Limb (tissue), 2 donors: ENCODE measurements around the gene RNF222.
"Not testable (repeated sequence)": the region's sequence is repeated elsewhere in the genome, so short reads cannot be mapped to it uniquely, and the experiment has no call there.

Source experiments
- DNase-seq, 2 donors: peaks; one replicate each; pipeline ENCODE4 v3.0.0-alpha.2; 2016; ENCODE audit errors: extremely low spot score in 2 of 2

The RNF222 gene

GRCh38 chr17:8412089-8412488 lies 14.5 kb upstream of the RNF222 start:
- DNase-seq, result no peak

DNA sequence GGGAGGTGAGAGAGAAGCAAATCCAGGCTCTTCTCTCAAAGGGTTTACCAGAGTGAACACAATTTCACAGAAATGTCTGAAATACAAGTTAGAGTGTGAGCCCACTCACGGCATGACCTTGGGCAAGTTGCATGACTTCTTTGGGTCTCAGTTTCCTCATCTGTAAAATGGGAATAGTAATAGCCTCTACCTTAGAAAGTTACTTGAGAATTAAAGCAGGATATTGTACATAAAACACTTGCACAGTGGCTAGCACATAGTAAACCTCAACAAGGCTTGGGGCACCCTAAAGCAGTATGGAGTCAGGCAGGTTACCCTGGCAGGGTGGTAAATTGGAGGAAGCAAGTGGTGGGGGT lies 13.2 kb upstream of the RNF222 start:
- DNase-seq, result no peak

DNA sequence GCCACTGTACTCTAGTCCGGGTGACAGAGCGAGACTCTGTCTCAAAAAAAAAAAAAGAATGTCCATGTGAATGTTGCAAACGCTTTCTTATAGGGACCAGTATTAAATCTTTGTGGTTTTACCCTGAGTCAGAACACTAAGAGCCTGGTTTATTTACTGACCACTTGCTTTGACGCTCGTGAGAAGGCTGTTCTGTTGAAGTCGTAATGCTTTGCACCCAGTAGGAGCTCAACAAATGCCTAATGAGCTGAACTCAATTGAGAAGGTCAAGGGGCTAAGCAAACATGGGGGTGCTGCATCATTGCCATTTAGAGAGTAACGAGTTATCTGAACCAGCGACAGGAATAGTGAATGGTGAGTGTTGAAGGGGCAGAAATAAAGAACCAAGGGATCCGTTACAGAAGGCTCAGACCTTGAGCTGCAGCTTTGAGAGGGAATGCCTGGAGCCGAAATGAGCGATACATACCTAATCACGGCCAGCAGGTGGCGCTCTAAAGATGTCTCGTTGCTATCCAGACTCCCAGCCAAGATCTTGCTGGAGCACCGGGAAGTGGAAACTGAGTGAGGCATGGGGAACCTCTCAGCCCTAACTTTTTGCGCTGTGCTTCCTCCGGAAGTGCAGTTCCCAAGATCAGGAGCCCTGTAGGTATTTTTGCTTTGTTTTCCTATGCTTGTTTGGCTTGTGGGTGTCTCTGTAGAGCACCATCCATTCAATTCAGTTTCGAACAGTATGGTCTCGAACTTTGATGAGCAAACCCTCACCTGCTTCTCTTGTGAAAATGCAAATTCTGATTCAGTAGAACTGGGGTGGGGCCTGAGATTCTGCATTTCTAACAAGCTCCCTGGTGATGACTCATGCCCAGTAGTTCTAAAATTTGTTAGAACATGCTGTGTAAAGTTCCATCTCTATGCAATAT lies 12.6 kb upstream of the RNF222 start:
- DNase-seq, result peak; percentile 89 to 91

GRCh38 chr17:8408371-8408770 lies 10.7 kb upstream of the RNF222 start:
- DNase-seq, result no peak

GRCh38 chr17:8406174-8406573 lies 8.5 kb upstream of the RNF222 start:
- no peak for DNase-seq

- DNase-seq, result no peak
Measured at GRCh38 chr17:8405499-8406016, 7.9 kb upstream of the RNF222 start.

DNA sequence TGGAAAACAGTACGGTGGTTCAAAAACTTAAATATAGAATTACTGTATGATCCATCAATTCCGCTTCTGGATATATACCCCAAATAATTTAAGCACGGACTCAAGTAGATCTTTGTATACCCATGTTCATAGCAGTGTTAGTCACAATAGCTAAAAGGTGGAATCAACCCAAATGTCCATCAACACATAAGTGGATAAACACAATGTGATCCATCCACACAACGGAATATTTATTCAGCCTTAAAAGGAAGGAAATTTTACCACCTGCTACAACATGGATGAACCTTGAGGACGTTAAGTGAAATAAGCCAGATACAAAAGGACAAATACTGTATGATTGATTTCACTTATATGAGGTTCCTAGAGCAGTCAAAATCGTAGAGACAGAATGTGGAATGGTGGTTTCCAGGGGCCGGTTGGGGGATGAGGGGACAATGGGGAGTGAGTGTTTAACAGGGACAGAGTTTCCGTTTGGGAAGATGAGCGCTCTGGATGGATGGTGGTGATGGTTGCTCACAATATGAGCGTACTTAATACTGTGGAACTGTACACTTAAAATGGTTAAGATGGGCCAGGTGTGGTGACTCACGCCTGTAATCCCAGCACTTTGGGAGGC lies 5.4 kb upstream of the RNF222 start:
- DNase-seq, result no peak

DNA sequence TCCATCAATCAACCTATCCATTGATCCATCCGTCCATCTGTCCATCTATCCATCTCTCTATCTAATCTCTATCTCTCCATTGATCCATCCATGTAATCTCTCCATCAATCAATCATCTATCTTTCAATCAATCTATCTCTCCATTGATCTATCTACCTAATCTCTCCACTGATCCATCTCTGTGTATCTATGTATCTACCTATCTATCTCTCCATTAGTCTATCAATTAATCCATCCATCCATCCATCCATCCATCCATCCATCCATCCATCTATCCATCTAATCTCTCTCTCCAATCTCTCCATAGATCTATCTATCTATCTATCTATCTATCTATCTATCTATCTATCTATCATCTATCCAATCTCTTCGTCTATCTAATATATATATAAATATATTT lies 3.5 kb upstream of the RNF222 start:
- no peak for DNase-seq

DNA sequence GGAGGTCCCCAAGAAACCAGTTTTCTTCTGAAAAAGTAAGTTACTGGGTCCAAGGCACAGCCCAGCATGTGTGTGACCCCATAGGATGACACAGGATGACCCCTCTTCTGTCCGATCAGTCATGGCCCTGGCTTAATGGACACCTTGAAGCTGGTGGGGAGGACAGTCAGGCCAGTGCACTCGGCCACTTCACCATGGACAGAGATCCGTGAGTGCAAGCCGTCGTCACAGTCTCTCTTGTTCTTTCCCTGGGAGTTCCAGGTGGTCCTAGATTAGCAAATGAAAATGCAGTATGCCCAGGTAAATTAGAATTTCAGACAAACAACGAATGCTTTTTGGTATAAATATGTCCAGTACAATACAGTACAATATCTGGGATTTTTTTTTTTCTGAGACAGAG lies 1.4 kb upstream of the RNF222 start:
- DNase-seq, result no peak

DNA sequence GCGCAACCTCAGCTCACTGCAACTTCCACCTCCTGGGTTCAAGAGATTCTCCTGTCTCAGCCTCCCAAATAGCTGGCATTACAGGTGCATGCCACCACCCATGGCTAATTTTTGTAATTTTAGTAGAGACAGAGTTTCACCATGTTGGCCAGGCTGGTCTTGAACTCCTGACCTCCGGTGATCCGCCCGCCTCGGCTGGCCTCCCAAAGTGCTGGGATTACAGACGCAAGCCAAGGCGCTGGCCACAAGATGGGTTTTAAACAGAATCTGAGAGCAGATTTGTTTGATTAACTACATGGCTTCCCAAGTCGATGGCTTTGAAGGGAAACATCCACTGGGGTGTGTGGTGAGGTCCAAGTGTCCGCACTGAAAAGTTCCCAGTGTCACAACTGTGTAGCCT lies 3.1 kb downstream of the RNF222 start:
- not testable (repeated sequence) for DNase-seq

- no peak for DNase-seq
Measured at GRCh38 chr17:8393470-8394231, 4.0 kb downstream of the RNF222 start.

DNA sequence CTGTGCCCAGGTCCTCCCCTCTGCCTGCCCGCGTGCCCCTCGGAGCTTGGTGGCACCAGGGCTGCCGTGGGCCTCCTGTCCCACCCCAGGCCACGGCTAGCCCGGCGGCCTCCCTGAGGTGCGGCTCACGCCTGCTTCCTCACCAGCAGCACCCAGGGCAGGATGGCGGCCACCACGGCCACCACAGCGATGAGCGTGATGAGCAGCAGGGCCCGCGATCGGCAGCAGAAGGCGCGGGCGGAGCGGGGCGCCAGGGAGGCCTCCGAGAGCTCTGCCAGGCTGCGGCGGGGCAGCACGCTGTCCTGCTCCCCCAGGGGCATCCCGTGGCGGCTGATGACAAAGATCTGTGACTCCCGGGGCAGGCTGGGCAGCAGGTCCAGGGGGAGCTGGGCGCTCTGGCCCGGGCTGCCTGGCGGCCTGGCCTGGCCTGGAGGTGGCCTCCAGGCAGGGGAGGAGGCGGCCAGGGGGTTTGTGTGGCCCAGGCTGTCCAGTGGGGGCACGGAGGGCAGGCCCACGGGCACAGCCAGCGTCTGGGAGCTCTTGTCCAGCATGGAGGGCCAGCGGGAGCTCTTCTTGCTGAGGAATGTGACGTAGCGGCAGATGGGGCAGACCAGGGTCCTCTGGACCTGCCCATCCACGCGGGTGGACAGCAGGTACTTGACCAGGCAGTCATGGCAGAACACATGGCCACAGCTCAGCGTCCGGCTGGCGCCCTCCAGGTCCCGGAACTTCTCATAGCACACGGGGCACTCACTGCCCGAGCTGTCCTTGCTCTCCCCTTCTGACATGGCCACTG lies 4.8 kb downstream of the RNF222 start:
- DNase-seq, result no peak

GRCh38 chr17:8392274-8392673 lies 5.4 kb downstream of the RNF222 start:
- no peak for DNase-seq

DNA sequence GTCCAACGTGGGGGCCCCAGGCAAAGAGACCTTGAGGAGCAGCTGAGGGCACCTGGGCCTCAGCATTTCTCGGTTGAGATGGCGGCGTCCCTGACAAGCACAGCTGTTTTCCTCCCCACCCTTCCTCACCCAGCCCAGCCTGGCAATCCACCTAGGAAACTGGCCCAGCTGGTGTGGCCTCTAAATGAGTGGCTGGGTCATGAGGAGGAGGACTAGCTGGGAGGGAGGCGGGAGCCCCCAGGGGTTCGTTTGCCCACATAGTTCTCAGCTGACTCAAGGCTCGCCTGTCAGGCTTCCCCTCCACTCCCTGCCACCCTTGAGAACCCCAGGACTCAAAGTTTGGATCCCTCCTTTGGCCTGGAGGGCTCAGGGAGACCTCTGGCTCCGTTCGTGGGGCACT lies 5.9 kb downstream of the RNF222 start:
- no peak for DNase-seq

DNA sequence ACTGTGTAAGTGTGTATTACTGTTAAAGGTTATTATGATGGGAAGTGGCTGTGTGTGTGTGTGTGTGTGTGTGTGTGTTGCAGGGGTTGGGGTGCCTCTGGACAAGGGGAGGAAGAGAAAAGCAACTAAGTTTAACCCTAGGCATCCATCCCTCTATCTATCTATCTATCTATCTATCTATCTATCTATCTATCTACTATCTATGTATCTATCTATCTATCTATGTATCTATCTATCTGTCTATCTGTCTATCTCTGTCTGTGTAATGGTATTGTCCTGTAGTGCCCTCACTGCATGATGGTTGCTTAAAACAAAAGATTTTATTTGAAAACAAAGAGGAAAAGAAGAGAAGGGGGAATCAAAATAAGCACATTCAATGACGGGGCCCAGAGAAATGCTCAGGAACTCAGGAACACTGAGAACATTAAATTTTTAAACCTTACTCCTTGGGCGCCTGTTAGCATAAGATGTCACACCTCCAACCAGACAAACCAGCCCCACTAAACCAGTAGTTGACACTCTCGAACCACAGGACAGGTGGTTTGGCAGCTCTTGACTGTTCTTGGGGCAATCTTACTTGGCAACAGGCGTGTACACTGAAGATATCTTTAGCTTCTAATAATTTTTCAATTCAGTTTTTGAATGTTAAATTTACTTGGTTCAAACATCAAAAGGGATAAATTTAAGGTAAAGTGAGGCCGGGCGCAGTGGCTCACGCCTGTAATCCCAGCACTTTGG lies 9.5 kb downstream of the RNF222 start:
- no peak for DNase-seq

DNA sequence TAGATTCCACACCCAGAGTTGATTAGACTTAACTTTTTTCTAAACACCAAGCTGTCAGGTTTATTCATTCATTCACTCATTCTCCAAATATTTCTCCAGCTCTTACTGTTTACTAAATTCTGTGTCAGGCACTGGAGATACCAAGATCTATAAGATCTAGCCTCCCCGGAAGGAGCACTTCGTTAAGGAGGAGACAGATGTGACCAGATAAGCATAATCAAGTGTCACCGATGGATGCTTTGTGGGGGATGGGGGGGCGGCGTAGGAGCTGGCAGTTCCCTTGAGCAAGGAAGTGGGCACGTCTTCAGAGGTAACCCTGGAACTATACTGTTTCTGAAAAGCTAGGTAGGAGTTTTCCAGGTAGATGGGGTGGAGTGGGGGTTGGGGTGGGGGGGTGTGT lies 10.8 kb downstream of the RNF222 start:
- DNase-seq, result no peak

DNA sequence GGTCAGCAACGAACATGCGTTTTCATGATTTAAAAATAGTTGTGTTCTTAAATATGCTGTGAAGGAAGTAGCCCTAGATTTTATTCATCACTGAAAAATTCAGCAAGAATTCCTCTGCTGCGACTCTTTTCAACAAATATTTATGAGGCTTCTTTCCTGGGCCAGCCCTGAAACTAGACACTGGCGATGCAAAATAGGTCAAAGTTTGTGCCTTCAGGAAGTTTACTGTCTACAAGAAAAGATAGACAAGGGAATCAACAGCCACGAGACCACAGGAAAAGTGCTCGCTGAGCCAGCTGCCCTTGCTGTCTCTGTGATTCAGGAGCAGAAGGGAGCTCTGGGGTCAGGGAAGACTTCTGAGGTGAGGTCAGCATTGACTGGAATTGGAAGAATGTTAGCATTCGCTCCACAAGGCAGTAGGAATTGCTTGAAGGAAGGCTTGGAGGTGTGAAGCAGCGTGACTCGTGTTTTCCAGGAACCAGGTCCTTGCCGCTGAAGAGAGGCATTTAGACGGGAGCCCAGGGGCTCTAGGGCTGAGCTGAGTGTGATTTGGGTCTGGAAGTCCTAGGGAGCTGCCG lies 12.7 kb downstream of the RNF222 start:
- DNase-seq, result no peak

DNA sequence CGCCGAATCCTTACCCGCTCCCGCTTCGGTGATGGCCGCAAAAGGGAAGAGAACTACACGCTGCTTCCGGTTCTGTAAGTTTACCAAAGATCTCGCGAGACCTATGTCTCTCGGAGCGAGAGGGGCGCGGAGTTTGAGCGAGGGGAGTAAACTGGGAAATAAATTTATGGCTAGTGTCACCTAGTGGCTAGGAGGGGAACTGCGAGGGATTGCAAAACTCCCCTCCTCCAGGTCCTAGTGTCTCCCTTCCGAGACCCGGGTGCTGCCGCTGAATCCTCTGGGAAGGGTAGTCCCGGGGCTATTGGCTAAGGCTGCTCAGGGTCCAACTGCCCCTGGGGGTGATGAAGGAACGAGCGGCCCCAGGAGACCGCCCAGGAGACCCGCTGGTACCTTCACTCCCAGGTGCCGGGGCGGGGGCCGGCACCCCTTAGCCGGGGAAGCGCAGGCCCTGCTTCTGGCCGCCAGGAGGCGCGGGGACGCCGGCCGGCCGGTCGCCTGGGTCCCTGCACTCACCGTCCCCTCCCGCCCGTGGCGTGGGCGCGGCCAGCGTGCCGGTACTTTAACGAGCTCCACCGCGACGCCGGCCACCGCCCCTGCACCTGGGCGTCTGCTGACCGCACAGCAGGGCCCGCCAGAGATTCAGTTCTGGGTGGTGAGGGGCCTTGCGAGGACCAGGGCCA lies 14.3 kb downstream of the RNF222 start, which contains the start of gene RPL26:
Gene RPL26, minus strand, starts transcription at position 51 of the 680 bp plus-strand sequence. CDS start 883 bp downstream, outside the sequence.
- DNase-seq, result peak; percentile 96 to 100

- DNase-seq, result no peak
Measured at GRCh38 chr17:8382880-8383142, 14.8 kb downstream of the RNF222 start.
